Right cardiac atrium (tissue), 5 donors: Measurements from ENCODE around the gene CCDC61. TPM values are rescaled to one million over a fixed set of nuclear protein-coding genes. Genes with fewer than 3 reads are reported as not detected.

Experiments
- ATAC-seq, 2 donors: fragments of 200-7000 bp; cut with Tn5 transposase; one replicate each; pipeline versions ENCODE4 v1.8.0 to v1.9.1; 2020; ENCODE audit warnings: moderate library complexity in 2 of 2, mild to moderate bottlenecking in 1 of 2
- DNase-seq, 3 donors: peaks; one replicate each; pipeline ENCODE4 v3.0.0-alpha.2; 2020
- H3K27ac ChIP-seq: one replicate; pipeline ENCODE4 v1.5.1; 2013; ENCODE audit warnings: mild to moderate bottlenecking, low read length, control low read depth, moderate library complexity
- H3K27me3 ChIP-seq: one replicate; pipeline ENCODE4 v1.6.1; 2013; ENCODE audit not compliant: control insufficient read depth, insufficient read depth
- H3K4me1 ChIP-seq: one replicate; pipeline ENCODE4 v1.6.1; 2013; ENCODE audit warnings: low read length; ENCODE audit not compliant: control insufficient read depth, insufficient read depth
- H3K4me3 ChIP-seq: one replicate; pipeline ENCODE4 v1.5.1; 2013; ENCODE audit warnings: low read length, control low read depth
- H3K9me3 ChIP-seq: one replicate; pipeline ENCODE4 v1.6.1; 2013; ENCODE audit warnings: low read length; ENCODE audit not compliant: control insufficient read depth
- WGBS: extraction: QIAGEN DNeasy Blood & Tissue Kit; methylation state at CpG from one replicate; pipeline ENCODE4 v1.1.7; 2013; 5-methylcytosine and 5-hydroxymethylcytosine counted together
- intact Hi-C, 4 donors: fragments of 100-400 bp; cut with DNase I; formaldehyde crosslinking; loops; one replicate each; pipeline versions ENCODE4 v1.11.0 to v1.14.0; 2022 to 2023
- polyA plus RNA-seq: library from polyadenylated mRNA; stranded (reverse); fragments of 200-250 nt; gene quantifications from one replicate; pipeline ENCODE4 v1.2.3, GENCODE V29; 2013
- total RNA-seq, 4 donors: library from RNA; stranded (reverse); fragmentation: NEBNext Ultra II Directional; extraction: Animal tissue kit (Norgen Biotek cat#: 25700); gene quantifications; one replicate each; pipeline ENCODE4 v1.2.1, GENCODE V29; 2021
- donor health status: healthy with polysubstance abuse.
- donor health status: DM: no; HTN: yes; CAD: no.
- donor health status: DM: no; HTN: no; CAD: no.
- donor health status: DM: no; HTN: yes; CAD: no; lungs with severe emphysema.
- donor health status: DM: yes; HTN: yes; CAD: no.

CCDC61 gene
- total and polyA plus RNA-seq, 5 donors = 7.1 to 12.7 (median 9.4) TPM

- Histone ChIP-seq H3K27ac (no peak overlapping the region), H3K27me3 (no peaks in the 10 kb centered on the region), H3K9me3 (no peaks in the 10 kb centered on the region), H3K4me3 (no peak overlapping the region), H3K4me1 (no peaks in the 10 kb centered on the region)
- WGBS = 54% methylated on average over 12 of the region's 12 CpGs
- DNase-seq (no peak), ATAC-seq (no peak)
- intact Hi-C loops = loop anchor here in 1 of 4 donors (5.0 kb wide), 1 partner anchor 231 kb away; no protein-coding TSS in a partner anchor
These were observed 35.7 kb downstream of the CCDC61 start for GRCh38 chr19:46030812-46031550.

GRCh38 chr19:46031781-46032596, 36.7 kb downstream of the CCDC61 start:
- intact Hi-C loops = loop anchor here in 1 of 4 donors (5.0 kb wide), 1 partner anchor 230 kb away; no protein-coding TSS in a partner anchor
- Histone ChIP-seq H3K27ac (no peak overlapping the region), H3K4me3 (no peak overlapping the region), H3K27me3 (no peaks in the 10 kb centered on the region), H3K4me1 (no peaks in the 10 kb centered on the region), H3K9me3 (no peaks in the 10 kb centered on the region)
- 75% methylated on average over 5 of the region's 5 CpGs for WGBS
- ATAC-seq (no peak), DNase-seq (no peak)

DNA sequence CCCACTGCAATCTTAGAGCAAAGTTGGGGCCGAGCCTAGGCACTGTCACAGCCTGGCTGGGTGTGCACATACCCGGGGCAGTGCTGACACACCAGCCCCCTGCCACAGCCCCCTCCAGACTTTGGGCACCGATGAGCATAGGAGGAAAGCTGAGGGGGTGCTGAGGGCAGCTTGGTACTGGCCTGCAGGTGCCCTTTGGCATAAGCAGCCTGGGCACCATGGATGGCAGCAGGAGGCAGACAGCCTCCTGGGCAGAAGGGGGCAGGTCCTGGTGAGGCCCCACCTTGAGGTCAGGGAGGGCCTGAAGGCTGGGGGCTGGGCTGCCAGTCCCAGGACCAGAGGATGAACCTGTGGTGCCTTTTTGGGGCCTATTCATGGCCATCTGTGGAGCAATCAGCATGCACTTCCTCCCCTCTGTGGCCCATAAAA, 37.3 kb downstream of the CCDC61 start:
- ATAC-seq (no peak), DNase-seq (no peak)
- 80% methylated on average over 3 of the region's 3 CpGs for WGBS
- Histone ChIP-seq H3K9me3 (no peaks in the 10 kb centered on the region), H3K27me3 (no peaks in the 10 kb centered on the region), H3K4me1 (no peaks in the 10 kb centered on the region), H3K4me3 (no peak overlapping the region), H3K27ac (no peak overlapping the region)
- intact Hi-C loops = loop anchor here in 1 of 4 donors (5.0 kb wide), 1 partner anchor 230 kb away; no protein-coding TSS in a partner anchor

DNA sequence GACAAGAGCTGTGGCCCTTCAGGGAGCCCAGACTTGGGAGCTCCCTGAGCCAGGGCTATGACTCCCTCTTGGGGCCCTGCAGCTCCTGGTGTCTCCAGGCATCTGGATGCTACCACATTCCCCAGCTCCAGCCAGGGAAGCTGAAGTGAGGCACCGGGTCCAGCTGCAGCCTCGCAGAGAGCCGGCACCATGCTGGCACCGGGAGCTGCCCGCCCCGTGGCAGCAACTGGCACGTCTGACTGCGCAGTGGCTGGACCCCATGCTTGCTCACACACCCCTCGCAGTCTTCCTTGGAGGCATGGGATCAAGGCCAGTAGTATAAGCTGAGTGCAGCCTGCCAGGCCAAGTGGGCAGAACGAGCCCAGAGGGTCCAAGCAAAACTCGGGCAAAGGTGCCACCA, 38.1 kb downstream of the CCDC61 start:
- intact Hi-C loops = loop anchor here in 1 of 4 donors (5.0 kb wide), 1 partner anchor 229 kb away; no protein-coding TSS in a partner anchor
- no peak overlapping the region for H3K4me3 ChIP-seq
- no peaks in the 10 kb centered on the region for H3K9me3 ChIP-seq
- no peaks in the 10 kb centered on the region for H3K4me1 ChIP-seq
- WGBS = 81% methylated on average over 11 of the region's 11 CpGs
- ATAC-seq = no peak
- H3K27ac ChIP-seq = no peak overlapping the region
- no peaks in the 10 kb centered on the region for H3K27me3 ChIP-seq
- no peak for DNase-seq

DNA sequence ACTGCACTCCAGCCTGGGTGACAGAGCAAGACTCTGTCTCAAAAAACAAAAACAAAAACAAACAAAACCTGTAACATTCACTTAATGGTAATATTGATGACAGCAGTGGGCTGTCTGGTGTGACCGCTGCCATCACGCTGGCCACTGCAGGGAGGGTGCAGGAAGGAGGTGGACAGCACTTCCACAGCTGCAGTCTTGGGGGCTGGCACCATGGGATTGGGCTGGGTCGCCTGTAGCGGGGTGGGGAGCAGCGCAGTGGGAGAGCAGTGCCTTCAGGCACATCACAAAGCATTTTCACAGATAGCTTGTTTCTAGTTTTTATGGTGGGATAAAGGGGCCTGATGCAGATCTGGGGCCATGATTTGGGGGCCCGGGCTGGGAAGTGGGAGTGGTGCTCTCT, 40.3 kb downstream of the CCDC61 start:
- H3K27me3 ChIP-seq = no peaks in the 10 kb centered on the region
- H3K27ac ChIP-seq = no peak overlapping the region
- H3K4me3 ChIP-seq = no peak overlapping the region
- no peaks in the 10 kb centered on the region for H3K9me3 ChIP-seq
- DNase-seq (no peak), ATAC-seq (no peak)
- intact Hi-C loops = no loop called here
- 84% methylated on average over 6 of the region's 6 CpGs for whole genome bisulfite sequencing
- no peaks in the 10 kb centered on the region for H3K4me1 ChIP-seq

GRCh38 chr19:46035986-46036743, 40.9 kb downstream of the CCDC61 start:
- Histone ChIP-seq H3K27me3 (no peaks in the 10 kb centered on the region), H3K4me1 (no peaks in the 10 kb centered on the region), H3K4me3 (no peak overlapping the region), H3K27ac (no peak overlapping the region), H3K9me3 (no peaks in the 10 kb centered on the region)
- DNase-seq = no peak
- no peak for ATAC-seq
- 80% methylated on average over 13 of the region's 13 CpGs for WGBS
- intact Hi-C loops = no loop called here

GRCh38 chr19:46036744-46037128, 41.5 kb downstream of the CCDC61 start:
- Histone ChIP-seq H3K4me3 (no peak overlapping the region), H3K27me3 (no peaks in the 10 kb centered on the region), H3K4me1 (no peaks in the 10 kb centered on the region), H3K9me3 (no peaks in the 10 kb centered on the region), H3K27ac (no peak overlapping the region)
- DNase-seq (no peak), ATAC-seq (no peak)
- 65% methylated on average over 3 of the region's 3 CpGs for WGBS
- intact Hi-C loops = no loop called here

DNA sequence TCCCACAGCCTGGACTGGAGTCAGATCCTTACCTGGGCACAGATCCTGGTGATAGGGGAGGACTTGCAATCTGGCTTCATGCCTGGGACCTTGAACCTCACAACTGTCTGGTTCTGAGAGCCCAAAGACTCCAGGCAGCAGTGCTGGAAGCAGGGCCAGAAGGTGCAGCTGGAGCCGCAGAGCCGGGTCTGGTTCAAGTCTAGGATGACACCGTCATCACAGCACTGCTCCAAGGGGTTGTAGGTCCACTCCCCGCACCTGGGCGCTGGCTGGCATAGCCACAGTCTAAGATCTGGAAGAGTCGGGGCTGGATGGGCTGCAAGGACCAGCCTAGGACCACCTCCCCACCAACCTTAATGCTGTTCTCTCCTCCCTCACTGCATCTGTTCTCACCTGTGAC, 44.9 kb downstream of the CCDC61 start:
- no peak for DNase-seq
- Histone ChIP-seq H3K27me3 (no peaks in the 10 kb centered on the region), H3K9me3 (no peaks in the 10 kb centered on the region), H3K4me1 (no peaks in the 10 kb centered on the region), H3K27ac (no peak overlapping the region), H3K4me3 (no peak overlapping the region)
- no peak for ATAC-seq
- WGBS = 94% methylated on average over 6 of the region's 6 CpGs
- intact Hi-C loops = no loop called here

- DNase-seq (no peak), ATAC-seq (no peak)
- 51% methylated on average over 7 of the region's 7 CpGs for WGBS
- Histone ChIP-seq H3K27ac (no peak within 1 kb of the TSS), H3K4me1 (no peaks in the 10 kb centered on the region), H3K4me3 (no peak within 1 kb of the TSS), H3K27me3 (no peaks in the 10 kb centered on the region), H3K9me3 (no peaks in the 10 kb centered on the region)
- intact Hi-C loops = no loop called here
These were observed 45.8 kb downstream of the CCDC61 start, which contains the start of gene IGFL4 for GRCh38 chr19:46040952-46041500. TSS of gene IGFL4 (minus strand) at chr19:46041002. CDS start at chr19:46040962, 40 bp downstream.

DNA sequence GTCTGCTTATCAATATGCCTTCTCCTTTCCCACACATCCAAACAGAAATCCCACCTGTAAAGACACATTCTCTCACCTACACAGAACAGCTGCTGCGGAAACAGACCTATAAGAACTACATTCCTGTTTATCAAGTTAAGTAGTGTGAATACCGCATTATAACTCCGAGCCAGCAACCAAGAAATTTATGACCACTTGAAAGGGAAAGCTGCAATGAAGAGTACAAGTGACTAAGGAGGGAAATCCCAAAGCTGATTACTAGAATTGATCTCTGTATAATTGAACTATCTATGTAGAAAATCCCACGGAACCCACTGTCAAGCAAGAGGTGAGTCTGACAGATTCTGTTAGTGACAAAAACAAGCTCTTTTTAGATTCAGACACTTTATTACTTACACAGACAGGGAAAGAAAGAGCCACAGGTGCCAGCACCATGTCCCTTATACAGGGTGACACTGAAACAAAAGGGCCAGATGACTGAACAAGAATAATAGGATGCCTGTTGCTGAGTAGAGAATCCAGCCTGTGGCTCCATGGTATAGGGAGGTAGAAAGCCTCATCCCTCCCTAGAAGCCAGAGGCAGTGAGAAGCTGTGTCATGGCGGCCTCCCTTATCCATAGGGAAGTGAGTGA, 47.1 kb downstream of the CCDC61 start:
- no peak overlapping the region for H3K27ac ChIP-seq
- 78% methylated on average over 5 of the region's 5 CpGs for whole genome bisulfite sequencing
- DNase-seq = no peak
- H3K9me3 ChIP-seq = no peaks in the 10 kb centered on the region
- no peak for ATAC-seq
- intact Hi-C loops = no loop called here
- H3K4me3 ChIP-seq = no peak overlapping the region
- no peaks in the 10 kb centered on the region for H3K4me1 ChIP-seq
- H3K27me3 ChIP-seq = no peaks in the 10 kb centered on the region
